Fibroblast of the aortic adventitia (primary cell): ENCODE data around the gene UMOD. TPM values are rescaled to one million over a fixed set of nuclear protein-coding genes. Genes with fewer than 3 reads are reported as not detected.

Experiments
- DNase-seq: peaks from one replicate; pipeline ENCODE4 v3.0.0-alpha.2; 2010; ENCODE audit warnings: low read depth
- H3K4me3 ChIP-seq: 2 replicates; pipeline ENCODE4 v1.5.1; 2011; ENCODE audit warnings: low read depth, mild to moderate bottlenecking, control low read depth, low read length, moderate library complexity
- total RNA-seq: library from RNA; depleted of rRNA; stranded (reverse); fragments of >200 nt; gene quantifications from 2 replicates; pipeline ENCODE4 v1.2.3, GENCODE V29; 2012; ENCODE audit warnings: low replicate concordance
- TF ChIP-seq, protein P1 (sequence below): IDR thresholded peaks from 2 replicates; pipeline ENCODE4 v1.5.1; 2011; ENCODE audit warnings: mild to moderate bottlenecking, low read length, control low read depth, inconsistent platforms; ENCODE audit not compliant: insufficient read depth

Gene UMOD
- total RNA-seq, 1 donor = not detected

GRCh38 chr16:20307791-20308190, 44.7 kb downstream of the UMOD start:
- TF ChIP-seq, protein P1, sequence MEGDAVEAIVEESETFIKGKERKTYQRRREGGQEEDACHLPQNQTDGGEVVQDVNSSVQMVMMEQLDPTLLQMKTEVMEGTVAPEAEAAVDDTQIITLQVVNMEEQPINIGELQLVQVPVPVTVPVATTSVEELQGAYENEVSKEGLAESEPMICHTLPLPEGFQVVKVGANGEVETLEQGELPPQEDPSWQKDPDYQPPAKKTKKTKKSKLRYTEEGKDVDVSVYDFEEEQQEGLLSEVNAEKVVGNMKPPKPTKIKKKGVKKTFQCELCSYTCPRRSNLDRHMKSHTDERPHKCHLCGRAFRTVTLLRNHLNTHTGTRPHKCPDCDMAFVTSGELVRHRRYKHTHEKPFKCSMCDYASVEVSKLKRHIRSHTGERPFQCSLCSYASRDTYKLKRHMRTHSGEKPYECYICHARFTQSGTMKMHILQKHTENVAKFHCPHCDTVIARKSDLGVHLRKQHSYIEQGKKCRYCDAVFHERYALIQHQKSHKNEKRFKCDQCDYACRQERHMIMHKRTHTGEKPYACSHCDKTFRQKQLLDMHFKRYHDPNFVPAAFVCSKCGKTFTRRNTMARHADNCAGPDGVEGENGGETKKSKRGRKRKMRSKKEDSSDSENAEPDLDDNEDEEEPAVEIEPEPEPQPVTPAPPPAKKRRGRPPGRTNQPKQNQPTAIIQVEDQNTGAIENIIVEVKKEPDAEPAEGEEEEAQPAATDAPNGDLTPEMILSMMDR = no peak
- no peak overlapping the region for H3K4me3 ChIP-seq
- DNase-seq = no peak

DNA sequence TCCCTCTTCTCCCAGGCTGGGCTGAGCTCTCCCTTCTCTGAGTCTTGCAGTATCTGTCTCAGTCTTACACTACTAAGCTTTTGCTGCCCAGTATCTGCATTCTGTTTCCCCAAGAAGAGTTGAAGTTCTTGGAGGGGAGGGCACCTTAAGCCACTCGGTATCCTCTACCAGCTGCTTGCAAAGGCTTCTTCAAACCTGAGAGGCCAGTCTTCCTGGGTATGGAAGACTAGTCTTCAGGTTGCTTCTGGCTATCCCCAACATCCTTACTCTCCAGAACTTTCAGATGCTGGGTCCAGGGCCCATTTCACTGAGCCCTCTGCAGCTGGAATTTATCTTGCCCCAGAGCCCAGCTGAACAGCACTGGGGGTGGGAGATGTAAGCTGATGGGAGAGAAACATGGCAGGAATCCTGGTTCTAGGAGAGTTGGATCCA, 45.3 kb downstream of the UMOD start:
- TF ChIP-seq, protein P1 = no peak
- no peak overlapping the region for H3K4me3 ChIP-seq
- DNase-seq = no peak

GRCh38 chr16:20306401-20306800, 46.1 kb downstream of the UMOD start:
- TF ChIP-seq, protein P1 = no peak
- H3K4me3 ChIP-seq = no peak overlapping the region
- no peak for DNase-seq

GRCh38 chr16:20303012-20303411, 49.5 kb downstream of the UMOD start:
- DNase-seq = no peak
- TF ChIP-seq, protein P1 = no peak
- H3K4me3 ChIP-seq = no peak overlapping the region

DNA sequence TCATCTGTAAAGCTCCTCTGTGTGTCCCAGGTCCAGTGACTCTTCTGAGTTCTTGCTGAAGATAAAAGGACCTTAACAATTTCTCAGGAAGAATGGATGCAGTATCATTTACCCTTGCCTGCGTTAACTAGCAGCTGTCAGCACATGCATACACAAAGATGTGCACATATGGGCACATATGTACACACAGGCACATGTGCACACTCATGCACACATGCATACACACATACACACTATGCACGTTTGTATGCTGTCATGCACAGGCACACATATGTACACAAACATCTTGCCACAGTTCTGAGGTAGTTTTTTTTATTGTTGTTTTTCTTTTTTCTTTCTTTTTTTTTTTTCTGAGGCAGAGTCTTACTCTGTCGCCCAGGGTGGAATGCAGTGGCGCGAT, 50.1 kb downstream of the UMOD start:
- TF ChIP-seq, protein P1 = no peak
- no peak overlapping the region for H3K4me3 ChIP-seq

GRCh38 chr16:20301840-20302239, 50.7 kb downstream of the UMOD start:
- DNase-seq = no peak
- no peak overlapping the region for H3K4me3 ChIP-seq
- TF ChIP-seq, protein P1 = no peak

More for the DNA sequence above, 50.1 kb downstream of the UMOD start:
- no peak for DNase-seq

- TF ChIP-seq, protein P1 = peak; percentile 57
- H3K4me3 ChIP-seq = no peak overlapping the region
- peak; percentile 51 for DNase-seq
Measured at GRCh38 chr16:20300312-20301097, 52.0 kb downstream of the UMOD start.
